ENCODE data around the gene IAPP. TPM values are rescaled to one million over a fixed set of nuclear protein-coding genes. Genes with fewer than 3 reads are reported as not detected.

The IAPP gene
- polyA plus RNA-seq, 3 donors, result not detected

DNA sequence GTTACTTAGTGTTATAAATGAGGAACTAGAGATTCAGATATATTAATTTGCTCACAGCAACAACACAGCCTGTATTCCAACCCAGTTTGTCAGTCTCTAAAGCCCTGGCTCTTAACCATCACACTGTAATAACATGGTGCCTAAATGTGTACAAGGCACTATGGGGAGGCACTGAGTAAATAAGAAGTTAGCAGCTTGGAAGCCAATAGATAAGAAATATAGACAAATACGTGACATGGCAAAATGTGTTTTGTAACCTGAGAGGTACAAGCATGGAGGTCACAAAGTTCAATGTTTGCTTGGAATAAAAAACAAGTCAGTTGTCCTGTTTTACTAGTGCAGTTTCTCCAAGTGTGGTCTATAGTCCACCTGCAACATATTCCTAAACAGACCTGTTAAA lies 21.7 kb upstream of the IAPP start:
- no peak for DNase-seq
- Histone ChIP-seq H3K79me2 (ENCODE audit: insufficient read depth, low read length) (no peaks in the 10 kb centered on the region), H3K4me2 (replicated peaks; ENCODE audit: extremely low read depth, low read length, poor library complexity, severe bottlenecking) (no peak overlapping the region), H4K20me1 (ENCODE audit: insufficient read depth, low read length) (no peaks in the 10 kb centered on the region), H3K27me3 (ENCODE audit: control insufficient read depth in 2 of 2, insufficient read depth in 2 of 2, low read length in 2 of 2) (no peaks in the 10 kb centered on the region), H3K4me3 (replicated peaks in 1 of 3; ENCODE audit: low read depth in 2 of 3, low read length in 3 of 3) (no peak overlapping the region), H3K4me1 (ENCODE audit: control insufficient read depth in 1 of 2, insufficient read depth in 2 of 2, low read length in 2 of 2) (no peaks in the 10 kb centered on the region), H3K36me3 (replicated peaks in 1 of 2; ENCODE audit: control insufficient read depth in 1 of 2, insufficient read depth in 2 of 2, low read length in 2 of 2) (no peaks in the 10 kb centered on the region), H3K9ac (ENCODE audit: insufficient read depth, low read length, poor library complexity, severe bottlenecking) (no peak overlapping the region), H2AFZ (ENCODE audit: insufficient read depth, low read depth, low read length, poor library complexity, severe bottlenecking) (no peak overlapping the region), H3K9me3 (replicated peaks in 1 of 2; ENCODE audit: control insufficient read depth in 1 of 2, insufficient read depth in 1 of 2, low read length in 2 of 2) (no peaks in the 10 kb centered on the region), H3K27ac (ENCODE audit: low read depth in 1 of 2, low read length in 2 of 2) (no peak overlapping the region)
- Mint-ChIP-seq H3K27ac (no peak overlapping the region), H3K36me3 (no peaks in the 10 kb centered on the region), H3K4me3 (no peak overlapping the region), H3K4me1 (no peaks in the 10 kb centered on the region), H3K9me3 (peaks cover 0 to 3% (median 2%) of the 10 kb centered on the region in 7 donors), H3K27me3 (ENCODE audit: low read depth in 3 of 3) (peaks cover 0 to 2% (median 2%) of the 10 kb centered on the region in 3 donors)
- no peak for TF ChIP-seq CTCF (IDR thresholded peaks at IDR 0.05)
- intact Hi-C loops (cut with micrococcal nuclease), result no loop called here
- WGBS (ENCODE audit: insufficient coverage), result 100% methylated on average over 1 of the region's 1 CpG

DNA sequence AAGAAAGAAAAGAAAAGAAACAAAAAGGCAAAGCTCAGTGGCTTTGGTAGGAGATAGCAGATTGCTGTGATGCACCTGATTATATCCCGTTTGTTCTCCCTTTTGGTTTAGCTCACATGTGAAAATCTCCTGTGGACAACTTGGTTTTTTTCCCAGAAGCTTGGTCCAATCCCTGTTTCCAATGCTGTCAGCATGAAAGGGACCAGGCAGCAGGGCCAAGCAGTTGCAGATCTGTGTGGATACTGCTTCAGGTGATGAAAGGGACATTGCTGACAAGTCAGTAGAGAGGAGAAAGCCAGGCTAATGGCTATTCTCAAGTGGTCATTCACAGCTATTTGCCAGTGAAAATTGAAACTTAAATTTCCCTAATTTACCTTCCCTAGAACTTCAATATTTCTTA lies 19.2 kb upstream of the IAPP start:
- Mint-ChIP-seq H3K9me3 (peaks cover 0 to 2% (median 0%) of the 10 kb centered on the region in 7 donors), H3K27me3 (ENCODE audit: low read depth in 3 of 3) (peaks cover 0 to 2% (median 2%) of the 10 kb centered on the region in 3 donors), H3K4me1 (no peaks in the 10 kb centered on the region), H3K4me3 (no peak overlapping the region), H3K36me3 (no peaks in the 10 kb centered on the region), H3K27ac (no peak overlapping the region)
- Histone ChIP-seq H3K27ac (ENCODE audit: low read depth in 1 of 2, low read length in 2 of 2) (no peak overlapping the region), H3K4me3 (replicated peaks in 1 of 3; ENCODE audit: low read depth in 2 of 3, low read length in 3 of 3) (no peak overlapping the region), H3K27me3 (ENCODE audit: control insufficient read depth in 2 of 2, insufficient read depth in 2 of 2, low read length in 2 of 2) (no peaks in the 10 kb centered on the region), H3K9ac (ENCODE audit: insufficient read depth, low read length, poor library complexity, severe bottlenecking) (no peak overlapping the region), H3K4me1 (ENCODE audit: control insufficient read depth in 1 of 2, insufficient read depth in 2 of 2, low read length in 2 of 2) (no peaks in the 10 kb centered on the region), H3K9me3 (replicated peaks in 1 of 2; ENCODE audit: control insufficient read depth in 1 of 2, insufficient read depth in 1 of 2, low read length in 2 of 2) (no peaks in the 10 kb centered on the region), H3K36me3 (replicated peaks in 1 of 2; ENCODE audit: control insufficient read depth in 1 of 2, insufficient read depth in 2 of 2, low read length in 2 of 2) (no peaks in the 10 kb centered on the region), H4K20me1 (ENCODE audit: insufficient read depth, low read length) (no peaks in the 10 kb centered on the region), H3K79me2 (ENCODE audit: insufficient read depth, low read length) (no peaks in the 10 kb centered on the region), H3K4me2 (replicated peaks; ENCODE audit: extremely low read depth, low read length, poor library complexity, severe bottlenecking) (no peak overlapping the region), H2AFZ (ENCODE audit: insufficient read depth, low read depth, low read length, poor library complexity, severe bottlenecking) (no peak overlapping the region)
- intact Hi-C loops (cut with micrococcal nuclease), result no loop called here
- TF ChIP-seq CTCF (IDR thresholded peaks at IDR 0.05), result no peak
- 17% methylated on average over 1 of the region's 1 CpG for WGBS (ENCODE audit: insufficient coverage)
- no peak for DNase-seq

All from CD14-positive monocyte (primary cell).